ENCODE results near the gene LCA5.
A peak's percentile ranks its signal among the peaks of the same experiment; 100 is the strongest.
"Not testable (repeated sequence)": the region's sequence is repeated elsewhere in the genome, so short reads cannot be mapped to it uniquely, and the experiment has no call there.

Gene LCA5

GRCh38 chr6:79536954-79537747, at the start of gene LCA5:
TSS of gene LCA5 (minus strand) at chr6:79537430. CDS start at chr6:79518894, 18,536 bp downstream.
- DNase-seq: peak; percentile 98

- no peak for DNase-seq
These were observed 49.3 kb upstream of the LCA5 start for GRCh38 chr6:79586548-79586947.

GRCh38 chr6:79584332-79584731, 47.1 kb upstream of the LCA5 start:
- DNase-seq: no peak

- DNase-seq: not testable (repeated sequence)
These were observed 40.7 kb upstream of the LCA5 start for GRCh38 chr6:79577926-79578325.

GRCh38 chr6:79574630-79575225, 37.5 kb upstream of the LCA5 start:
- DNase-seq: no peak

GRCh38 chr6:79574174-79574573, 36.9 kb upstream of the LCA5 start:
- DNase-seq: no peak

GRCh38 chr6:79571030-79571367, 33.8 kb upstream of the LCA5 start:
- DNase-seq: no peak

GRCh38 chr6:79570129-79571029, 33.1 kb upstream of the LCA5 start:
- peak; percentile 45 for DNase-seq

- no peak for DNase-seq
These were observed 31.8 kb upstream of the LCA5 start for GRCh38 chr6:79568996-79569395.

- DNase-seq: no peak
These were observed 27.4 kb upstream of the LCA5 start for GRCh38 chr6:79564636-79565035.

GRCh38 chr6:79559706-79560105, 22.5 kb upstream of the LCA5 start:
- no peak for DNase-seq

GRCh38 chr6:79557673-79558467, 20.6 kb upstream of the LCA5 start:
- DNase-seq: no peak

- DNase-seq: no peak
These were observed 17.1 kb upstream of the LCA5 start for GRCh38 chr6:79554305-79554704.

GRCh38 chr6:79551401-79551800, 14.2 kb upstream of the LCA5 start:
- DNase-seq: no peak

GRCh38 chr6:79548304-79548703, 11.1 kb upstream of the LCA5 start:
- DNase-seq: no peak

- no peak for DNase-seq
These were observed 9.0 kb upstream of the LCA5 start for GRCh38 chr6:79546186-79546585.

GRCh38 chr6:79544939-79545450, 7.8 kb upstream of the LCA5 start:
- peak; percentile 97 for DNase-seq

GRCh38 chr6:79544299-79544927, 7.2 kb upstream of the LCA5 start:
- DNase-seq: peak; percentile 16

- DNase-seq: no peak
These were observed 6.7 kb upstream of the LCA5 start for GRCh38 chr6:79543886-79544285.

- DNase-seq: no peak
These were observed 6.2 kb upstream of the LCA5 start for GRCh38 chr6:79543411-79543810.

GRCh38 chr6:79538106-79538971, 1.1 kb upstream of the LCA5 start:
- DNase-seq: peak; percentile 7

Data from NCI-H146 (cell line).